H1 (cell line): ENCODE measurements around the gene TWF2. TPM values are rescaled to one million over a fixed set of nuclear protein-coding genes. Genes with fewer than 3 reads are reported as not detected.

Experiments used
- SUZ12 ChIP-seq: fragments of 200-600 bp; sonication (generic); IDR thresholded peaks from 2 replicates; pipeline ENCODE4 v1.6.1; 2012; ENCODE audit warnings: mild to moderate bottlenecking, inconsistent platforms, low read length, moderate library complexity, mixed read lengths
- TBP ChIP-seq: IDR thresholded peaks from 2 replicates; pipeline ENCODE4 v1.6.1; 2011; ENCODE audit warnings: low read depth, low read length, improper control_type of control experiment
- TCF12 ChIP-seq: IDR thresholded peaks from 2 replicates; pipeline ENCODE4 v1.6.1; 2011; ENCODE audit warnings: low read depth, mild to moderate bottlenecking, low read length
- ZNF274 ChIP-seq: IDR thresholded peaks from 2 replicates; pipeline ENCODE4 v1.7.0; 2012; ENCODE audit warnings: low read length, borderline replicate concordance; ENCODE audit errors: extremely low read depth
- polyA plus RNA-seq, 7 experiments: library from polyadenylated mRNA; depleted of rRNA in 3 of 7; stranded (reverse) in 5 of 7; unstranded in 2 of 7; fragments of >200 nt in 5 of 7; fragments of 200-250 nt in 2 of 7; gene quantifications; 1 replicate in 5 of 7; 2 replicates in 1 of 7; 4 replicates in 1 of 7; pipeline versions ENCODE4 v1.2.1 to v1.2.3, GENCODE V29; 2011 to 2013; ENCODE audit warnings: missing spikeins in 2 of 7, mixed read lengths in 2 of 7
- total RNA-seq: library from RNA; stranded (reverse); fragmentation: NEBNext Ultra II Directional; extraction: Animal tissue kit (Norgen Biotek cat#: 25700); gene quantifications from 2 replicates; pipeline ENCODE4 v1.2.1, GENCODE V29; 2021
- TF ChIP-seq, protein P1 (sequence below): fragments of 300-600 bp; sonication (generic); IDR thresholded peaks from 2 replicates; pipeline ENCODE4 v1.7.1; 2012; ENCODE audit warnings: low read length, moderate library complexity, mild to moderate bottlenecking, inconsistent platforms; ENCODE audit not compliant: insufficient replicate concordance

The TWF2 gene
- total and polyA plus RNA-seq, 2 of the 8 experiments (the other 6 are each of a cell fraction or from before 2014, with no cell fraction given), result 65.2 to 90.4 TPM

DNA sequence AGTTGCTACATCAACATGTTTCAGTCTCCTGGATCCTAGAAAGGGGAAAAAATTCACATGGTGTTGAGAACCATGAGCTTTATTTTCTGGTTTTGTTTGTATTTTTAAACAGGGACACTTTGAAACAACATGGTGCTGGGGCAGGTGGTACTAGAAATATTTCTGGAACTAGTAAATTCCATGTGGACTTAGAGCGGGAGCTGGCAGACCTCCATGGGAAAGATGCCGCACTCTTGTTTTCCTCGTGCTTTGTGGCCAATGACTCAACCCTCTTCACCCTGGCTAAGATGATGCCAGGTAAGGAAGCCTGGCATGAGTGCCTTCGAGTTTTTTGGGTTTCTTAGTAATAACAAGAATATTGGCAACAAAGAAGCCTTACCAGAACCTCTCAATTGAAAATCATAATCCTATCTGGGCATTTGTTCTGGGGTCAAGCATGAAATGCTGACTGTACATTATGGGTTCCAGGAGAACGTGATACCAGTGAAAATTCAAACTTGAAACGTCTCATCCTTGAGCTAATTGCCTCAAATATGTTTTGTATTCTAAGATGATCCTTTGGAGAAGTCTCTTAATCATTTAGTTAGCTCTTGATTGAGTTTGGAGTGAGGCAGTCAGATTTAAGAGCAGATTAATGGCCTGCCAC is 33.1 kb downstream of the TWF2 start (continued):
- TF ChIP-seq TCF12, result no peak
- TF ChIP-seq TBP, result no peak
- TF ChIP-seq ZNF274, result no peak
- TF ChIP-seq SUZ12, result no peak
- TF ChIP-seq, protein P1, sequence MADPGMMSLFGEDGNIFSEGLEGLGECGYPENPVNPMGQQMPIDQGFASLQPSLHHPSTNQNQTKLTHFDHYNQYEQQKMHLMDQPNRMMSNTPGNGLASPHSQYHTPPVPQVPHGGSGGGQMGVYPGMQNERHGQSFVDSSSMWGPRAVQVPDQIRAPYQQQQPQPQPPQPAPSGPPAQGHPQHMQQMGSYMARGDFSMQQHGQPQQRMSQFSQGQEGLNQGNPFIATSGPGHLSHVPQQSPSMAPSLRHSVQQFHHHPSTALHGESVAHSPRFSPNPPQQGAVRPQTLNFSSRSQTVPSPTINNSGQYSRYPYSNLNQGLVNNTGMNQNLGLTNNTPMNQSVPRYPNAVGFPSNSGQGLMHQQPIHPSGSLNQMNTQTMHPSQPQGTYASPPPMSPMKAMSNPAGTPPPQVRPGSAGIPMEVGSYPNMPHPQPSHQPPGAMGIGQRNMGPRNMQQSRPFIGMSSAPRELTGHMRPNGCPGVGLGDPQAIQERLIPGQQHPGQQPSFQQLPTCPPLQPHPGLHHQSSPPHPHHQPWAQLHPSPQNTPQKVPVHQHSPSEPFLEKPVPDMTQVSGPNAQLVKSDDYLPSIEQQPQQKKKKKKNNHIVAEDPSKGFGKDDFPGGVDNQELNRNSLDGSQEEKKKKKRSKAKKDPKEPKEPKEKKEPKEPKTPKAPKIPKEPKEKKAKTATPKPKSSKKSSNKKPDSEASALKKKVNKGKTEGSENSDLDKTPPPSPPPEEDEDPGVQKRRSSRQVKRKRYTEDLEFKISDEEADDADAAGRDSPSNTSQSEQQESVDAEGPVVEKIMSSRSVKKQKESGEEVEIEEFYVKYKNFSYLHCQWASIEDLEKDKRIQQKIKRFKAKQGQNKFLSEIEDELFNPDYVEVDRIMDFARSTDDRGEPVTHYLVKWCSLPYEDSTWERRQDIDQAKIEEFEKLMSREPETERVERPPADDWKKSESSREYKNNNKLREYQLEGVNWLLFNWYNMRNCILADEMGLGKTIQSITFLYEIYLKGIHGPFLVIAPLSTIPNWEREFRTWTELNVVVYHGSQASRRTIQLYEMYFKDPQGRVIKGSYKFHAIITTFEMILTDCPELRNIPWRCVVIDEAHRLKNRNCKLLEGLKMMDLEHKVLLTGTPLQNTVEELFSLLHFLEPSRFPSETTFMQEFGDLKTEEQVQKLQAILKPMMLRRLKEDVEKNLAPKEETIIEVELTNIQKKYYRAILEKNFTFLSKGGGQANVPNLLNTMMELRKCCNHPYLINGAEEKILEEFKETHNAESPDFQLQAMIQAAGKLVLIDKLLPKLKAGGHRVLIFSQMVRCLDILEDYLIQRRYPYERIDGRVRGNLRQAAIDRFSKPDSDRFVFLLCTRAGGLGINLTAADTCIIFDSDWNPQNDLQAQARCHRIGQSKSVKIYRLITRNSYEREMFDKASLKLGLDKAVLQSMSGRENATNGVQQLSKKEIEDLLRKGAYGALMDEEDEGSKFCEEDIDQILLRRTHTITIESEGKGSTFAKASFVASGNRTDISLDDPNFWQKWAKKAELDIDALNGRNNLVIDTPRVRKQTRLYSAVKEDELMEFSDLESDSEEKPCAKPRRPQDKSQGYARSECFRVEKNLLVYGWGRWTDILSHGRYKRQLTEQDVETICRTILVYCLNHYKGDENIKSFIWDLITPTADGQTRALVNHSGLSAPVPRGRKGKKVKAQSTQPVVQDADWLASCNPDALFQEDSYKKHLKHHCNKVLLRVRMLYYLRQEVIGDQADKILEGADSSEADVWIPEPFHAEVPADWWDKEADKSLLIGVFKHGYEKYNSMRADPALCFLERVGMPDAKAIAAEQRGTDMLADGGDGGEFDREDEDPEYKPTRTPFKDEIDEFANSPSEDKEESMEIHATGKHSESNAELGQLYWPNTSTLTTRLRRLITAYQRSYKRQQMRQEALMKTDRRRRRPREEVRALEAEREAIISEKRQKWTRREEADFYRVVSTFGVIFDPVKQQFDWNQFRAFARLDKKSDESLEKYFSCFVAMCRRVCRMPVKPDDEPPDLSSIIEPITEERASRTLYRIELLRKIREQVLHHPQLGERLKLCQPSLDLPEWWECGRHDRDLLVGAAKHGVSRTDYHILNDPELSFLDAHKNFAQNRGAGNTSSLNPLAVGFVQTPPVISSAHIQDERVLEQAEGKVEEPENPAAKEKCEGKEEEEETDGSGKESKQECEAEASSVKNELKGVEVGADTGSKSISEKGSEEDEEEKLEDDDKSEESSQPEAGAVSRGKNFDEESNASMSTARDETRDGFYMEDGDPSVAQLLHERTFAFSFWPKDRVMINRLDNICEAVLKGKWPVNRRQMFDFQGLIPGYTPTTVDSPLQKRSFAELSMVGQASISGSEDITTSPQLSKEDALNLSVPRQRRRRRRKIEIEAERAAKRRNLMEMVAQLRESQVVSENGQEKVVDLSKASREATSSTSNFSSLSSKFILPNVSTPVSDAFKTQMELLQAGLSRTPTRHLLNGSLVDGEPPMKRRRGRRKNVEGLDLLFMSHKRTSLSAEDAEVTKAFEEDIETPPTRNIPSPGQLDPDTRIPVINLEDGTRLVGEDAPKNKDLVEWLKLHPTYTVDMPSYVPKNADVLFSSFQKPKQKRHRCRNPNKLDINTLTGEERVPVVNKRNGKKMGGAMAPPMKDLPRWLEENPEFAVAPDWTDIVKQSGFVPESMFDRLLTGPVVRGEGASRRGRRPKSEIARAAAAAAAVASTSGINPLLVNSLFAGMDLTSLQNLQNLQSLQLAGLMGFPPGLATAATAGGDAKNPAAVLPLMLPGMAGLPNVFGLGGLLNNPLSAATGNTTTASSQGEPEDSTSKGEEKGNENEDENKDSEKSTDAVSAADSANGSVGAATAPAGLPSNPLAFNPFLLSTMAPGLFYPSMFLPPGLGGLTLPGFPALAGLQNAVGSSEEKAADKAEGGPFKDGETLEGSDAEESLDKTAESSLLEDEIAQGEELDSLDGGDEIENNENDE, result no peak
